Measurements from ENCODE around the gene TIGIT. TPM values are rescaled to one million over a fixed set of nuclear protein-coding genes. Genes with fewer than 3 reads are reported as not detected.

Gene TIGIT
- total and polyA plus RNA-seq, 2 experiments from 2014 or later, result 0.07 to 0.50 TPM

GRCh38 chr3:114333923-114334240 is 40.1 kb downstream of the TIGIT start:
- peak overlapping the region; percentile 76 for H3K27ac Mint-ChIP-seq

GRCh38 chr3:114336122-114336697 is 42.4 kb downstream of the TIGIT start:
- DNase-seq (ENCODE audit: low spot score) (no peak), ATAC-seq (no peak)
- TF ChIP-seq STAT1 (IDR thresholded peaks at IDR 0.05; ENCODE audit: unreplicated experiment), result no peak
- TF ChIP-seq, protein P1, sequence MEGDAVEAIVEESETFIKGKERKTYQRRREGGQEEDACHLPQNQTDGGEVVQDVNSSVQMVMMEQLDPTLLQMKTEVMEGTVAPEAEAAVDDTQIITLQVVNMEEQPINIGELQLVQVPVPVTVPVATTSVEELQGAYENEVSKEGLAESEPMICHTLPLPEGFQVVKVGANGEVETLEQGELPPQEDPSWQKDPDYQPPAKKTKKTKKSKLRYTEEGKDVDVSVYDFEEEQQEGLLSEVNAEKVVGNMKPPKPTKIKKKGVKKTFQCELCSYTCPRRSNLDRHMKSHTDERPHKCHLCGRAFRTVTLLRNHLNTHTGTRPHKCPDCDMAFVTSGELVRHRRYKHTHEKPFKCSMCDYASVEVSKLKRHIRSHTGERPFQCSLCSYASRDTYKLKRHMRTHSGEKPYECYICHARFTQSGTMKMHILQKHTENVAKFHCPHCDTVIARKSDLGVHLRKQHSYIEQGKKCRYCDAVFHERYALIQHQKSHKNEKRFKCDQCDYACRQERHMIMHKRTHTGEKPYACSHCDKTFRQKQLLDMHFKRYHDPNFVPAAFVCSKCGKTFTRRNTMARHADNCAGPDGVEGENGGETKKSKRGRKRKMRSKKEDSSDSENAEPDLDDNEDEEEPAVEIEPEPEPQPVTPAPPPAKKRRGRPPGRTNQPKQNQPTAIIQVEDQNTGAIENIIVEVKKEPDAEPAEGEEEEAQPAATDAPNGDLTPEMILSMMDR (conservative IDR thresholded peaks at IDR 0.05; ENCODE audit: low read depth in 2 of 2), result peak in 1 of 2 experiments; percentile 70; a peak in 3 of 4 replicates
- Histone ChIP-seq H3K4me3 (no peak overlapping the region), H3K9me2 (ENCODE audit: insufficient read depth) (no peaks in the 10 kb centered on the region), H3F3A (replicated peaks; ENCODE audit: low read depth) (peaks cover 5% of the 10 kb centered on the region), H3K4me1 (ENCODE audit: insufficient read depth) (peaks cover 30% of the 10 kb centered on the region), H4K20me1 (replicated peaks; ENCODE audit: insufficient read depth) (no peaks in the 10 kb centered on the region), H3K27ac (ENCODE audit: low read depth) (no peak overlapping the region), H3K36me3 (ENCODE audit: insufficient read depth) (no peaks in the 10 kb centered on the region), H3K4me2 (no peak overlapping the region), H3K27me3 (ENCODE audit: insufficient read depth) (no peaks in the 10 kb centered on the region), H3K79me2 (replicated peaks; ENCODE audit: insufficient read depth) (no peaks in the 10 kb centered on the region), H2AFZ (no peak overlapping the region)
- peaks cover 4% of the 10 kb centered on the region; the same call in 1 of the 3 replicates for H3K9me3 Mint-ChIP-seq
- H3K4me3 Mint-ChIP-seq, result no peak overlapping the region
- H3K27ac Mint-ChIP-seq, result peak overlapping the region; percentile 34; the same call in 1 of the 2 replicates
- H3K4me1 Mint-ChIP-seq, result peaks cover 49% of the 10 kb centered on the region
- no peaks in the 10 kb centered on the region for H3K36me3 Mint-ChIP-seq (ENCODE audit: low read depth)
- peaks cover 3% of the 10 kb centered on the region for H3K27me3 Mint-ChIP-seq (ENCODE audit: insufficient read depth, low read depth, poor library complexity)

More at GRCh38 chr3:114333923-114334240, 40.1 kb downstream of the TIGIT start:
- H3K27me3 ChIP-seq (ENCODE audit: insufficient read depth), result no peaks in the 10 kb centered on the region
- Mint-ChIP-seq H3K9me3 (peaks cover 4% of the 10 kb centered on the region; the same call in 1 of the 3 replicates), H3K4me1 (peaks cover 50% of the 10 kb centered on the region), H3K27me3 (ENCODE audit: insufficient read depth, low read depth, poor library complexity) (peaks cover 3% of the 10 kb centered on the region), H3K36me3 (ENCODE audit: low read depth) (no peaks in the 10 kb centered on the region), H3K4me3 (no peak overlapping the region)
- 0 out of 2 replicates have a peak overlapping the region, but pooled peaks have one; percentile 1 for H3K4me3 ChIP-seq
- H3K36me3 ChIP-seq (ENCODE audit: insufficient read depth), result no peaks in the 10 kb centered on the region
- peaks cover 34% of the 10 kb centered on the region for H3K4me1 ChIP-seq (ENCODE audit: insufficient read depth)
- no peak for DNase-seq (ENCODE audit: low spot score)
- no peaks in the 10 kb centered on the region for H3K79me2 ChIP-seq (replicated peaks; ENCODE audit: insufficient read depth)
- TF ChIP-seq EZH2 (IDR thresholded peaks at IDR 0.05; ENCODE audit: low read depth, unreplicated experiment), result no peak
- no peak for TF ChIP-seq STAT1 (IDR thresholded peaks at IDR 0.05; ENCODE audit: unreplicated experiment)
- TF ChIP-seq CREB1 (CRISPR knock-in tag; IDR thresholded peaks at IDR 0.05; ENCODE audit: low read depth), result no peak
- no peak for TF ChIP-seq POLR2AphosphoS5 (IDR thresholded peaks at IDR 0.05; ENCODE audit: low read depth)
- TF ChIP-seq, protein P1 (conservative IDR thresholded peaks at IDR 0.05; ENCODE audit: low read depth in 2 of 2), result no peak
- peak overlapping the region; percentile 5; the same call in 1 of the 2 replicates for H2AFZ ChIP-seq
- peak overlapping the region; percentile 78 for H3K27ac ChIP-seq (ENCODE audit: low read depth)
- H4K20me1 ChIP-seq (replicated peaks; ENCODE audit: insufficient read depth), result no peaks in the 10 kb centered on the region
- H3F3A ChIP-seq (replicated peaks; ENCODE audit: low read depth), result peaks cover 5% of the 10 kb centered on the region
- ATAC-seq, result peak; percentile 71
- no peaks in the 10 kb centered on the region for H3K9me2 ChIP-seq (ENCODE audit: insufficient read depth)
- H3K4me2 ChIP-seq, result peak overlapping the region; percentile 20

All from GM23338 (cell line).